GM20431 (cell line): ENCODE data around the gene ANKLE1.

ENCODE experiments used
- in situ Hi-C: fragments of 300-500 bp; cut with MseI, MboI; formaldehyde crosslinking; loops from one replicate; pipeline ENCODE4 v1.15.0; 2020; ENCODE audit warnings: low sequenced_read_pairs; ENCODE audit not compliant: unreplicated experiment

The ANKLE1 gene

GRCh38 chr19:17335575-17335974 is 53.9 kb downstream of the ANKLE1 start:
- in situ Hi-C loops: no loop called here
